Activated CD4-positive, alpha-beta T cell treated with anti-CD3 and anti-CD28 coated beads for 36 hours (primary cell): ENCODE data around the gene OGFRL1. TPM values are rescaled to one million over a fixed set of nuclear protein-coding genes. Genes with fewer than 3 reads are reported as not detected.

Experiments used
- ATAC-seq: fragments of 200-7000 bp; cut with Tn5 transposase; one replicate; pipeline ENCODE4 v1.10.0; 2021; ENCODE audit warnings: mild to moderate bottlenecking, moderate library complexity
- CTCF ChIA-PET: fragments of 350-600 bp; sonication (Branson Sonifier 250); formaldehyde crosslinking; loops from one replicate; lab custom pipeline; 2021; ENCODE audit warnings: antibody characterized with exemption; lab: Charles Lee
- POLR2A ChIA-PET: fragments of 350-600 bp; sonication (Branson Sonifier 250); formaldehyde crosslinking; loops from one replicate; lab custom pipeline; 2021; ENCODE audit warnings: antibody characterized with exemption, inconsistent platforms; lab: Charles Lee
- DNase-seq: peaks from one replicate; pipeline ENCODE4 v3.0.0-alpha.2; 2020
- H3K27ac Mint-ChIP-seq: one replicate; pipeline ENCODE4 v1.8.0; 2021; ENCODE audit warnings: mixed read lengths
- H3K27me3 Mint-ChIP-seq: one replicate; pipeline ENCODE4 v1.8.0; 2021; ENCODE audit warnings: mixed read lengths
- H3K36me3 Mint-ChIP-seq: one replicate; pipeline ENCODE4 v1.8.0; 2021; ENCODE audit warnings: low read depth, mixed read lengths
- H3K4me1 Mint-ChIP-seq: one replicate; pipeline ENCODE4 v1.8.0; 2021; ENCODE audit warnings: mixed read lengths
- H3K4me3 Mint-ChIP-seq: one replicate; pipeline ENCODE4 v1.8.0; 2021; ENCODE audit warnings: mild to moderate bottlenecking, moderate library complexity, mixed read lengths
- H3K9me3 Mint-ChIP-seq: one replicate; pipeline ENCODE4 v1.8.0; 2021; ENCODE audit warnings: low read depth, mixed read lengths
- intact Hi-C, 2 experiments: fragments of 100-400 bp; cut with DNase I in 1 of 2; cut with micrococcal nuclease in 1 of 2; formaldehyde crosslinking; loops; one replicate each; pipeline versions ENCODE4 v1.14.2 to v1.15.1; 2022 to 2024; cut with DNase I, micrococcal nuclease
- total RNA-seq, 2 experiments: library from RNA; stranded (reverse); gene quantifications; one replicate each; pipeline ENCODE4 v1.2.3, GENCODE V29; 2021

OGFRL1 gene
- total RNA-seq, 2 experiments from 2014 or later, result 4.0 to 4.3 TPM

DNA sequence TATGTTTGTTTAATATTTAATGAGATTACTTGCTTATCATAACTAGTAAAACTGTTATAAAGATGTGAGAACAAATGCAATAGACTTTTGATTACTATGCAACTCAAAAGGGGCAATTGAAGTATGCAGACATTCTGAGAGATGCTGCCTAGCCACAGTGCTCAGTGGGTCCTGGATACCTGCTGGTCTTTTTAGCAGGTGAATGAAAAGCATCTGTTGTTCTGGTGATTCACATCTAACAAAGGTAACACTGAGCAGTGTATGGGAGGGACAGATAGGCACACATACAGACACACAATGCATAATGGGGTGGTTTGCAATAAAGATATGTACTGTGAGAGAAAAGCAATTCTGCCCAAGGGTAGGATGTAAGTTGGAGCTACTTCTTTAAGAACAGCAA is 46.9 kb downstream of the OGFRL1 start:
- POLR2A ChIA-PET, result no interaction called here
- no peaks in the 10 kb centered on the region for H3K36me3 Mint-ChIP-seq
- intact Hi-C loops, result no loop called here
- DNase-seq (no peak), ATAC-seq (no peak)
- peaks cover 4% of the 10 kb centered on the region for H3K4me1 Mint-ChIP-seq
- H3K27ac Mint-ChIP-seq, result no peak overlapping the region
- no peaks in the 10 kb centered on the region for H3K9me3 Mint-ChIP-seq
- H3K4me3 Mint-ChIP-seq, result no peak overlapping the region
- peaks cover 2% of the 10 kb centered on the region for H3K27me3 Mint-ChIP-seq
- CTCF ChIA-PET, result interaction anchor here (1.4 kb wide), 1 partner anchor 9 kb away, joined by 3 read pairs; no protein-coding TSS in a partner anchor

- Mint-ChIP-seq H3K4me3 (no peak overlapping the region), H3K4me1 (peaks cover 4% of the 10 kb centered on the region), H3K36me3 (no peaks in the 10 kb centered on the region), H3K27ac (no peak overlapping the region), H3K9me3 (no peaks in the 10 kb centered on the region), H3K27me3 (peaks cover 2% of the 10 kb centered on the region)
- POLR2A ChIA-PET, result no interaction called here
- DNase-seq (no peak), ATAC-seq (no peak)
- intact Hi-C loops, result no loop called here
- CTCF ChIA-PET, result interaction anchor here (1.4 kb wide), 1 partner anchor 8 kb away, joined by 3 read pairs; no protein-coding TSS in a partner anchor
These were observed 48.3 kb downstream of the OGFRL1 start for GRCh38 chr6:71336901-71337300.

DNA sequence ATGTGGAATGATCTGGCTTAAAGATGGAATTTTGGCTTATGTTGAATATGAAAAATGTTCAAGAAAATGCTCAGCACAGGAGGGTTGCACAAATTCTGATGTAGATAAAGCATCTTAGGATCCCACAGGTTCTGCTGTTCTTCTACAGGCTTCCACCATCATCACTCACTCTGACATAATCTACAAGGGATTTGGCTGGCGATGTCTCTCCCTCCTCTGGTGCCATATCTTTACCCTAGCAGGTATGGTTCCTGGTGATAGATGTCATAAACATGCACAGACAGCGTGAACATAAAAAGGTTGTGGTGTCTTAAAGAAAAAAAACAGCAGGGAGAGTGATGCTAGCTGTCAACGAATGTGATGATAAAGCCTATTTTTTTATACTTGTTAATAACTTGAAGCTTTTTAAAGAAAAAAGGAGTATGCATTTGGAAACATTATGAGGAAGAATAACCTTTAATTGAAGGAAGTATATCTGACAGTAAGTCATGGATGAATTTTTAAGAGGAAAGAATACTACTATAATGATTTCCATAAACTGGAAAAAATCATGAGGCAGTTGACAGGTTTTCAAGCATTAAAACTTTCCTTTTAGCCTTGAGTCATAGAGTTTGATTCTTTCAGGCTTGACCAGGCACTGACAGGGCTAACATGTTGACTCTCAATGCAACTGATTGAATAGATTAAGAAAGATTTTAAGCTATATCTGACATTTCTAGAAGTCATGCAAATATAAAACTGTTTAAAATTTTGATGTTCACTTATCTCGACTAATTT is 50.1 kb downstream of the OGFRL1 start:
- ChIA-PET POLR2A (no interaction called here), CTCF (interaction anchor here (0.6 kb wide), 1 partner anchor 11 kb away, joined by 3 read pairs; no protein-coding TSS in a partner anchor)
- ATAC-seq (no peak), DNase-seq (no peak)
- Mint-ChIP-seq H3K36me3 (no peaks in the 10 kb centered on the region), H3K27me3 (peaks cover 4% of the 10 kb centered on the region), H3K4me1 (peaks cover 4% of the 10 kb centered on the region), H3K27ac (no peak overlapping the region), H3K9me3 (no peaks in the 10 kb centered on the region), H3K4me3 (no peak overlapping the region)
- intact Hi-C loops, result no loop called here

- H3K4me1 Mint-ChIP-seq, result peaks cover 3% of the 10 kb centered on the region
- peaks cover 2% of the 10 kb centered on the region for H3K27me3 Mint-ChIP-seq
- H3K4me3 Mint-ChIP-seq, result no peak overlapping the region
- CTCF ChIA-PET, result interaction anchor here (1.5 kb wide), 1 partner anchor 31 kb away, joined by 3 read pairs; no protein-coding TSS in a partner anchor
- no peaks in the 10 kb centered on the region for H3K36me3 Mint-ChIP-seq
- ATAC-seq (no peak), DNase-seq (no peak)
- H3K9me3 Mint-ChIP-seq, result no peaks in the 10 kb centered on the region
- POLR2A ChIA-PET, result no interaction called here
- intact Hi-C loops, result no loop called here
- H3K27ac Mint-ChIP-seq, result no peak overlapping the region
These were observed 54.2 kb downstream of the OGFRL1 start for GRCh38 chr6:71342772-71343171.

DNA sequence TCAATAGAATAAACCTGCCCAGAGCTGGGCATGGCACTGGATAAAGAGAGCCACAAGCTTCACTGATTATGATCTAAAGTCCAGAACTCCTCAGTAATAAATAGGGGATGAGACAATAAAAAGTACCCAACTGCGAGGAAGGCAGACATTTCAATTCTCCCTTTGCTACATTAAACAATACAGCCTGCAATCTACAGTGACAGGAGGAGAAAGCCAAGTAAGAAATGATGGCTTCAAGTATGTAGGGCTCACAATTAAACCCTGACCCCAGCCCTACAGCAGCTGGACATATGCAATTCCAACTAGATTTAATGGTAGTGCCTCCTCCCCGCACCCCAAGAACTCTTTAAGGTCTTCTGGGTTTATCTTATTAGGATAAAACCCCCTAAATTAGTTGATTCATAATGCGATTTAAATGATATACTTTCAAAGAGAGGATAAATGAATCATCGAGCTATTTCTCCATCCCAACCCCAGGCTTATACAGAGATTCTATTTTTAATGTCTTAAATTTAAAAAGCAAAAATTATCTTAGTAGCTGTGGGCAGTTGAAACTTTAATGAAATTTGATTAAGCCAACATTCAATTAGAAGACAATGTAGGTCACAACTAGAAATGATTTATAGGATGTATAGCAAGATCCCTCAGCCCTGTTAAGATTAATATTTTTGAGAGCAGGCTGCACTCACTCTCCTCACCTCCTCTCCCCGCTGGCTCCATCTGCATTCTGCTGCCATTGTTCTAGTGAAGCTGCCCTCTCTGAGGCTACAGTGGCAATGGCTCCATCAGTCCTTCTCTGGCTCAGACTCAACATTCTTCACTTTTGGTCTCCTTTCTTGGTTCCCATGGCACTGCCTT is 57.1 kb downstream of the OGFRL1 start:
- Mint-ChIP-seq H3K4me3 (no peak overlapping the region), H3K9me3 (no peaks in the 10 kb centered on the region), H3K36me3 (no peaks in the 10 kb centered on the region), H3K27me3 (peaks cover 2% of the 10 kb centered on the region), H3K27ac (no peak overlapping the region), H3K4me1 (peaks cover 6% of the 10 kb centered on the region)
- CTCF ChIA-PET, result interaction anchor here (1.5 to 1.6 kb wide), 2 partner anchors 9 to 155 kb away, joined by 3 to 6 read pairs; no protein-coding TSS in a partner anchor
- POLR2A ChIA-PET, result no interaction called here
- ATAC-seq (no peak), DNase-seq (no peak)
- intact Hi-C loops, result no loop called here

- Mint-ChIP-seq H3K4me3 (no peak overlapping the region), H3K27ac (no peak overlapping the region), H3K27me3 (peaks cover 2% of the 10 kb centered on the region), H3K9me3 (no peaks in the 10 kb centered on the region), H3K36me3 (no peaks in the 10 kb centered on the region), H3K4me1 (peaks cover 6% of the 10 kb centered on the region)
- POLR2A ChIA-PET, result no interaction called here
- intact Hi-C loops, result no loop called here
- DNase-seq (no peak), ATAC-seq (no peak)
- CTCF ChIA-PET, result interaction anchor here (1.6 kb wide), 1 partner anchor 156 kb away, joined by 6 read pairs; no protein-coding TSS in a partner anchor
These were observed 57.7 kb downstream of the OGFRL1 start for GRCh38 chr6:71346334-71346694.

DNA sequence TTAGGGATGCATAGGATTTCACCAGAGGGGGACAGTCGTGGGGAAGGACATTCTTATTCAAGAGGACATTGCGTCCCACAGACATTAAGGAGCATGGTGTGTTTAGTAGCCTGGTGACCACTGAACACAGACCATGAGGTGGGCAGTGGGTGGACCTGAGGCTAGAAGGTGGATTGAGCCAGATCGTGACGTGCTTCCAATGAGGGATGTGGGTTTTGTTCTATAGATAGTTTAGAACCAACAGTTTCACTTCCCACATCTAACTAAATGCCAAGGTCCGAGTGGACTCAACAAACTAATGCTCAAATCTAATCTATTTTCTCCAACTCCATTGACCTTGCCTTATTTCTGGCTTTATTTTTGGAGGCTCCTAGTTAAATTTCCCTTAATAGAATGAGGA is 58.5 kb downstream of the OGFRL1 start:
- intact Hi-C loops, result no loop called here
- ATAC-seq, result no peak

DNA sequence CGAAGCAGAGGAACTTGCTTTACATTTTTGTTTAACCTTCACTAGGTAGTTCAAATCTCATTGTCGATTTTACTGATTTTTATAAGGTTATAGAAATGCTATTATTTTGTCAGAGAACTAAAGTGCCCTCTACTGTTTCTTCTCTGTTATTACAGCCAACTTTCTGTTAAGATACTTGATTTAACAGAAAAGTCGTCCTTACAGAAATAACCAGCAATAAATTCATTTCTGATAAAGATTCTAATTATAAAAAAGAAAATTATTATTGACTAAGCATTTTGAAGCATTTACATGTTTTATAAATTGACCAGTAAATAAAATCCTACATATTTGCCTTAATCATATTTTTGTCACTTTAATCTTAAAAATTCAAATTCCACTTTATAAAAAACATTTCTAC is 60.8 kb downstream of the OGFRL1 start:
- H3K4me3 Mint-ChIP-seq, result no peak overlapping the region
- POLR2A ChIA-PET, result no interaction called here
- H3K36me3 Mint-ChIP-seq, result no peaks in the 10 kb centered on the region
- no peak for ATAC-seq
- H3K27ac Mint-ChIP-seq, result no peak overlapping the region
- CTCF ChIA-PET, result interaction anchor here (2.2 kb wide), 1 partner anchor 159 kb away, joined by 8 read pairs; no protein-coding TSS in a partner anchor
- H3K9me3 Mint-ChIP-seq, result no peaks in the 10 kb centered on the region
- intact Hi-C loops, result loop anchor here (1.0 to 2.0 kb wide), 2 partner anchors 61 to 159 kb away; partner anchors contain the start of gene OGFRL1 (in 1 of the 2)
- H3K4me1 Mint-ChIP-seq, result peaks cover 6% of the 10 kb centered on the region
- DNase-seq, result no peak
- H3K27me3 Mint-ChIP-seq, result no peaks in the 10 kb centered on the region

More for the DNA sequence above, 58.5 kb downstream of the OGFRL1 start:
- H3K9me3 Mint-ChIP-seq, result no peaks in the 10 kb centered on the region
- H3K4me1 Mint-ChIP-seq, result peaks cover 6% of the 10 kb centered on the region
- no peaks in the 10 kb centered on the region for H3K36me3 Mint-ChIP-seq
- no peak overlapping the region for H3K4me3 Mint-ChIP-seq
- DNase-seq, result no peak
- CTCF ChIA-PET, result no interaction called here
- H3K27ac Mint-ChIP-seq, result no peak overlapping the region
- H3K27me3 Mint-ChIP-seq, result peaks cover 1% of the 10 kb centered on the region
- POLR2A ChIA-PET, result no interaction called here

DNA sequence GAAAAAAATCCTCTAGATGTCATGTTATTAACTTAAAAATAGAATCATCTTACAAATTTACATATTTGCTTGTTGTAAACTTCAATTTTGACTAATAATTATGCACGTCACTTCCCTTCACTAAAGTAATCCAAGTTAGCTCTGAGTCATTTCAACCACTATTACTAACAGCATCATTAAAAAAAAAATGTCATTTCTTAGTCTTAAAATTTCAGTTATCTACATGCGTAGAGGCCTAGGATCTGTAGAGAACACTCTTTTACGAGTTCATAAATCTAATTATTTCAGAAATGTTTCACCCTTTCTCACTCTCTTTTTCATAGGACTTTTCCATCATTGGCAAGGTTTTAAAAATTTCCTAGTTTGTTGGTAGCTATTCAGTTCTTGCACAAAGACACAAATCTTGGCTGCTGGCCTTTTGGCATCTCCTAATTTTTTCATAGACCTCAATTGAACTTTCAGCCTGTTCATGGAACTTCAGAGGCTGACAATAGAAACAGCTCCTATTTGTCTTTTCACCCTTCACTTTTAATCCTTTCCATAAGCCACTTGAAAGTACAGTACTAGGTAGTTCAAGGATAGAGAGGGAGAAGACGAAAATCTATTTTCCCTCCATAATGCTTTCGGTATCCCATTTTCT is 61.5 kb downstream of the OGFRL1 start:
- Mint-ChIP-seq H3K4me1 (peaks cover 6% of the 10 kb centered on the region), H3K9me3 (no peaks in the 10 kb centered on the region), H3K36me3 (no peaks in the 10 kb centered on the region), H3K4me3 (no peak overlapping the region), H3K27ac (no peak overlapping the region), H3K27me3 (no peaks in the 10 kb centered on the region)
- CTCF ChIA-PET, result interaction anchor here (1.0 to 2.2 kb wide), 4 partner anchors 12 to 307 kb away, joined by 3 to 8 read pairs (median 4); no protein-coding TSS in a partner anchor
- ATAC-seq (no peak), DNase-seq (no peak)
- POLR2A ChIA-PET, result no interaction called here
- intact Hi-C loops, result loop anchor here (1.0 to 2.0 kb wide), 2 partner anchors 61 to 160 kb away; partner anchors contain the start of gene OGFRL1 (in 1 of the 2)

GRCh38 chr6:71351190-71351589 is 62.6 kb downstream of the OGFRL1 start:
- intact Hi-C loops, result no loop called here
- ChIA-PET CTCF (interaction anchor here (0.8 to 2.2 kb wide), 5 partner anchors 9 to 163 kb away, joined by 3 to 8 read pairs (median 3); no protein-coding TSS in a partner anchor), POLR2A (no interaction called here)
- ATAC-seq (no peak), DNase-seq (no peak)
- peaks cover 4% of the 10 kb centered on the region for H3K4me1 Mint-ChIP-seq
- no peaks in the 10 kb centered on the region for H3K9me3 Mint-ChIP-seq
- H3K36me3 Mint-ChIP-seq, result no peaks in the 10 kb centered on the region
- H3K27ac Mint-ChIP-seq, result no peak overlapping the region
- peaks cover 2% of the 10 kb centered on the region for H3K27me3 Mint-ChIP-seq
- H3K4me3 Mint-ChIP-seq, result no peak overlapping the region
